GM18861 (cell line): ENCODE data around the gene COA7.
"Not testable (repeated sequence)": the region's sequence is repeated elsewhere in the genome, so short reads cannot be mapped to it uniquely, and the experiment has no call there.

Experiments used
- ATAC-seq: cut with Tn5 transposase; IDR thresholded peaks from one replicate; pipeline ENCODE4 v1.9.1; 2021; ENCODE audit not compliant: unreplicated experiment

COA7 gene

DNA sequence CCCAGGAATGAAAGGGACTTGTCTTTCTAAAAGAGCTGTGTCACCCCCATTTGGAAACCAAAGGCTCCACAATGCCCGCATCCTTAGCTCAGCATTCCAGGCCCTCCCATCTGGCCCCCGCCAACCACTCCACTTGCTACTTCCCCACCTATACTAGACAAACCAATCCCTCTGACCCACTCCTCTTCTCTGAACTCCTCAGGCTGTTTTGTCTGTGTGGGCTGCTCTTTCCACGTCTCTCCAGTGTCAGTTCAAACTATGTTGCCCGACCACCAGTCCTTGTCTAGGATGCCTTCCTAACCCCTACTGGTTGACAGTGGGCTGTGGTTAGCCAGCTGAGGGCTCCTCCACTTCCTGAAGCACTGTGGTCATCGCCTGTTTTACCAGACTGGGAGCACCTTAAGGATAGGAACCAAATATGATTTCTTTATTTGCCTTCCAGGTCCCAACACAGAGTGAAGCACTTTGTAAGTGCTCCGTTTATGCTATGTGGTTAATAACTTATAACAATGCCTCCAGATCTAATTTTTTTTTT, 8.1 kb upstream of the COA7 start:
- no peak for ATAC-seq

DNA sequence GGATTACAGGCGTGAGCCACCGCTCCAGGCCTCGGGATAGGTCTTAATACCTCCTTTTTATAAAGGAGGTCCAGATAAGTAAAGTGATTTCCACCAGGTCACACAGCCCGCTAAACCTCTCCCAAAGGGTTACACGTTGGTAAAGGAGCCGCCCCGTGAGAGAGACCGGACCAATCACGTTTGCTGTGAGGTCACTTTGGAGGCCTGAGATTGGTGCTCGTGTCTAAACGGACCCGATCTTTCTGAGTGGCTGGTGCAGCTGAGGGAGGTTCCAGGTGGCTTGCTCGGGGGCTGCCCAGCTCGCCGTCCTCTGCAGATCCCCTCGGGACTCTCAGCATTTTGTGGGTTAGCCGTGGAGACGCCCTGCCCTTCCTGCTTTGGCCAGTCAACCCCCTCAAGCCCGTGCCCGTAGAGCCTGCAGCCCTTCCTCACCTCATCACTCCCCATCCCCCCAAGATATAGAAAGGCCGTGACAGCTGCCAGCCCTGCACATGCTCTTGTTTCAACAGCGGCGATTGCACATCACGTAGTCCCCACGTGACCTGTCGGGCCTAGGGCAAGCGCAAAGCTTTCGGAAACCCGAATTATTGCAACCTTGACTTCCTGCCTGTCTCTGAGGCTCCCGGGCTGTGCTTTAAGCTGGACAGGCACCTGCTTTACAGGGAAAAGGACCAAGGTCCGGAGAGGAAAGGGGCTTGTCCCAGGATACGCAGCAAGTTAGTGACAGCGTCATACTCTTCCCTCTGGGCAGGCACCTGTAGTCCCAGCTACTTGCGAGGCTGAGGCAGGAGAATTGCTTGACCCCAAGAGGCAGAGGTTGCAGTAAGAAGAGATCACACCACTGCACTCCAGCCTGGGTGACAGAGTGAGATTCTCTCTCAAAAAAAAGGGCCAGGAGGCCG, 5.0 kb upstream of the COA7 start:
- peak; percentile 85 for ATAC-seq

DNA sequence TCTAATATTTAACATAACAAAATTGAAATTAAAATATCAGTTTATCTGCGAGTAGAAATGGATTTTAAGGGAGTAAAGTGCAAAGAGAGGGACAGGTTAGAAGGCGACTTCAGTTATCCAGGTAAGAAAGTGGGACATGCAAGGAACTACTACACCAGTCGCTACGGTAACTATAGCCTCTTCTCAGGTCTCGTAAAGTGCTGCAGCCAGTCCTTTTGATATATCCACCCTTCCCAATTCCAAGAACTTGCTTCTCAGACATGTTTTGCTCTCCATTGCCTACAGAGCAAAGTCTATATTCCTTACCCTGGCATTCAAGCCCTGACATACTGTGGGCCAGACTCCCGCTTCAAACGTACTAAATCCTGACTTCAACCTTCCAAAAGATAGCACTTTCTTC, 2.5 kb downstream of the COA7 start:
- no peak for ATAC-seq

DNA sequence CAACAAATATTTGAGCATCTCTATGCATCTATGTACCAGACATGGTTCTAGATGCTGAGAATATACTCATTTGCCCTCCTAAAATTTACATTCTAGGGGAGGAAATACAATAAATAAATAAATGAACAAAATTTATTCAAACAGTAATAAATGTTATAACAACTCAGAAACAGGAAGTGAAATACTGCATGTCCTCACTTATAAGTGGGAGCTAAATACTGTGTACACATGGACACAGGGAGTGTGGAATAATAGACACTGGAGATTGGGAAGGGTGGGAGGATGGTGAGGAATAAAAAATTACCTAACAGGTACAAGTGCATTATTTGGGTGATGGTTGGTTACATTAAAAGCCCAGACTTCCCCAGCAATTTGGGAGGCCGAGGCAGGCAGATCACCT, 4.3 kb downstream of the COA7 start:
- no peak for ATAC-seq

DNA sequence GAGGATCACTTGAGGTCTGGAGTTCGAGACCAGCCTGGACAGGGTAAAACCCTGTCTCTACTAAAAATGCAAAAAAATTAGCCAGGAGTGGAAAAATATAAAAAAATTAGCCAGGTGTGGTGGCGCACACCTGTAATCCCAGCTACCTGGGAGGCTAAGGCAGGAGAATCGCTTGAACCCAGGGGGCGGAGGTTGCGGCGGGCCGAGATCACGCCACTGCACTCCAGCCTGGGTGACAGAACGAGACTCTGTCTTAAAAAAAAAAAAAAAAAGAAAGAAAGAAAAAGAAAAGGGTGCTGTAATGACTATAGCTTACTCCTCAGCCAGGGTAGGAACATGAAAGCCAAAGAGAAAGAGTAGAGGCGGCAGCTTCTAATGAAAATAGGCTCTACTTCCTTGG, 4.8 kb downstream of the COA7 start:
- not testable (repeated sequence) for ATAC-seq

DNA sequence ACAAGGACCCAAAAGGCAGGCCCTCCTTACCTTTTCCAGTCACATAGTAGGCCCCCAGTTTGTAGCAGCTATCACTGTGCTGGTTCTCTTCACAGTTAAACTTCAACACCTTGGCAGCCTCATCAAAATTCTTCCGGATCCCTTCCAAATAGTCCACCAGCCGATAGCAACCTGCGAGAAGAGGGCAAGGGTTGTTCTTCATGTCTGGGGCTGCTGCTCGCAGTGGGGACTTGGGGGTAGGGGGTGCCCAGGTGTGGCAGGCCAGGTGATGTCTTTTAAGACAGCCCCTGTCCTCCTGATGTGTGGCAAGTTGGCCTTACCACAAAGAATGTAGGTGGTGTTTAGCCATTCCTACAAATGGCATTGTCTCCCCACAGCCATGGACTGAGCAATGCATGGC, 5.5 kb downstream of the COA7 start:
- no peak for ATAC-seq

DNA sequence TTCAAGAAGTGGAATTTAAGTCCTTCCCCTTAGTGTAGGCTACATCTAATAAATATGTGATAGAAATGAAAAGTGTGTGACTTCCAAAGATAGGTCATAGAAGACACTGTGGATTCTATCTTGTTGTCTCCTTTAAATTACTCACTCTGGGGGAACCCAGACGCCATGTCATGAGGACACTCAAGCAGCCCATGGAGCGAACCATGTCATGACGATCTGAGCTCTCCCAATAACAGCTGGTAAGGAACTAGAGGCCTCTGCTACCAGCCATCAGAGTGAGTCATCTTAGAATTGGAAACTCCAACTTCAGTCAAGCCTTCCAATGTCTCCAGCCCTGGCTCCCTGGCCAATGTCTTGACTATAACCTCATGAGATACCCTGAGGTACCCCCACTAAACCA, 6.3 kb downstream of the COA7 start:
- ATAC-seq = no peak

DNA sequence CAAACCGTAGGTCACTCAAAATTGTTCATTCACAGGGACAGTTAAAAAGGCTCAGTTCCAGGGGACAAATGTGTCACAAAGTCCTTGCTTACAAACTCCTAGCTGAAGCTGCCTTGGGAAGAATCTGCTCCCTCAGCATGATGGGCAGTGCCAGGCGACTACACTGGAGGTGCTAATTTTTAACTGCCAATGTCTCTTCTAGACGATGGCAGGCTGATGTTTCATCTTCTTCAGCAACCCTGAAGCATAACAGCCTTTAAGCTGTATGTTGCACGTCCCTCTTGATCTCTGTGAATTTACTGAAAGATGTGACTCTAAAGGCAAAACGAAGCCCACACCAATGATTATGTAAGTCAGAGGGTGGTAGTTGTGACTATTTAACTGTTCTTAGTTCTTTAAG, 11.3 kb downstream of the COA7 start:
- no peak for ATAC-seq

DNA sequence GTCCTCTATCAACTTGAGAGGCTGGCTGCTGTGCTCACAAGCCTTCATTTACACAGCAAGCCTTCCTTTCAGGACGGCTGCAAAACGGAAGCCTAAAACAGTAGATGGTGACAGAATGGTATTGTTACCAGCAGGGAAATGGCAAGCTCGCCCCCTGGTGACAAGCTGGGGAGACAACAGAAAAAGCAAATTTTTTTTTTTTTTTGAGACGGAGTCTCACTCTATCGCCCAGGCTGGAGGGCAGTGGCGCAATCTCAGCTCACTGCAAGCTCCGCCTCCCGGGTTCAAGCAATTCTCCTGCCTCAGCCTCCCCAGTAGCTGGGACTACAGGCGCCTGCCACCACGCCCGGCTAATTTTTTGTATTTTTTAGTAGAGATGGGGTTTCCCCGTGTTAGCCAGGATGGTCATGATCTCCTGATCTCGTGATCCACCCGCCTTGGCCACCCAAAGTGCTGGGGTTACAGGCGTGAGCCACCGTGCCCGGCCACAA, 11.8 kb downstream of the COA7 start:
- not testable (repeated sequence) for ATAC-seq

DNA sequence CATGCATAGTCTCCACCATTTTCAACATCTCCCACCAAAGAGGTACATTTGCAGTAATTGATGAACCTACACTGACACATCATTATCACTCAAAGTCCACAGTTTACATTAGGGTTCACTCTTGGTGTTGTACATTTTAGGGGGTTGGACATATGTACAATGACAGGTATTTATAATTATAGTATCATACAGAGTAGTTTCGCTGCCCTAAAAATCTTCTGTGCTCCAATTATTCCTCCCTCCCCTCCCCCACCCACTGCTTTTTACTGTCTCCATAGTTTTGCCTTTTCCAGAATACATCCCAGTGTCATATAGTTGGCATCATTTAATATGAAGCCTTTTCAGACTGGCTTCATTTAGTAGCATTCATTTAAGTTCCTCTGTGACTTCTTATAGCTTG, 13.6 kb downstream of the COA7 start:
- ATAC-seq = no peak

DNA sequence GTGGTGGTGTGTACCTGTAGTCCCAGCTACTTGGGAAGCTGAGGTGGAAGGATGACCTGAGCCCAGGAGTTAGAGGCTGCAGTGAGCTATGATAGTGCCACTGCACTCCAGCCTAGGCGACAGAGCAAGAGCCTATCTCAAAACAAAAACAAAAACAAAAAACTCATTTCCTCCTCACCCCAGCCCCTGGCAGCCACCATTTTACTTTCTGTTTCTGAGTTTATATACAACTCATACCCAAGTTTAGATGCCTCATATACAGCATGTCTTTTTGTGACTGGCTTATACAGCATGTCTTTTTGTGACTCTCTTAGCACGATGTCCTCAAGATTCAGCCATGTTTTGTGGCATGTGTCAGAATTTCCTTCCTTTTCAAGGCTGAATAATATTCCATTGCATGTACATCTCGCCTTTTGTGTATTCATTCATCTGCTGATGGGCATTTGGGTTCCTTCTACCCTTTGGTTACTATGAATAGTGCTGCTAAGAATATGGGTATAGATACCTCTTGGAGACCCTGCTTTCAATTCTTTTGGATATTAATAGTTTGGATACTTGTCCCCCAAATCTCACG, 14.7 kb downstream of the COA7 start:
- ATAC-seq = no peak

DNA sequence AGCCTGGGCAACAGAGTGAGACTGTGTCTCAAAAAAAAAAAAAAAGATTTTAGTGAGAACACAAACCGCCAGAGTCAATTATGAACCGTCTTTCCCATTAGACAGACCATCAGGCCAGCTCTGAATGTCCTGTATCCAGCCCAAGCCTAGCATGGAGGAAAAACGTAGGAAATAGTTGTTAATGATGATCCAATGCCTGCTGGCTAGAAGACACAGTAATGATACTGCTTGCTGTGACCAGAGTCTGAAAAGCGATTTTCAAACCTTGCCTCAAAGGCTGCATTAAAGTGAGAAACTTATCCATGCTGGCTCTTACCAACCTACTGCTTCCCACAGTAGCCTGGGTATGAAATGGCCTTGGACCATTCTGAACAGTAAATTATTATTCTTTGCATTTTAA, 17.0 kb downstream of the COA7 start:
- ATAC-seq = no peak

DNA sequence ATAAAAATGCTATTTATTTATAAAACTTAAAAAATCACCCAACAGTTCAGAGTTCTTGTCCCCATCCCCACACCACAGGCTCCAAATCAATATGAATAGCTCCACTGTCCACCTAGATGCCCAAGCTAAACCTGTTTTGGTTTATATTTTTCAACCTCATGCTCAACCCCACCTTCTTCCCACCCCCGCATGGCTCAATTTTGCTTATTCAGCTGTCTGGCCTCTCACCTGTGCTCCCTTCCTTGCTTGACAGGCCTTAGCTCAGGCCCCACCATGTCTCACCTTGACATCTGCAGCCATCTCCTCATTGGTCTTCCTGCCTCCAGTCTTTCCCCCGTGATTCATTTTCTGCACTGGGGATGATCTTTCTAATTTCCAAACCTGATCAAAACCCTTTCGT, 17.8 kb downstream of the COA7 start:
- ATAC-seq = no peak

DNA sequence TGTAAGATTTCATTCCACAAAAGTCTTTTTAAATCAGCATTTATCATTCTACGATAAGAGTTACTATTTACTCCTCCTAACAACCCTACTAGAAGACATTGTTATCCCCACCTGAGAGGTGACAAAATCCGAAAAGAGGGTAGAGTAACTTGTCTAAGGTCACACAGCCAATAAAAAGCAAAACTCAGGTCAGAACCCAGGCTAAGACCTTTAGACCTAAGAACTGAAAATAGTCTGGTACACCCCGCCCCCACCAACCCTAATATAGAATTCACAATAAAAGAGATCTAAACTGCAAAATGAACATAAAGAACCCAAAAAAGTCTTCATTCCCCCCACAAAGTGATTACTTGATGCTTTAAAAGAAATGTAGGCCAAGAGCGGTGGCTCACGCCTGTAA, 18.6 kb downstream of the COA7 start:
- ATAC-seq = no peak

DNA sequence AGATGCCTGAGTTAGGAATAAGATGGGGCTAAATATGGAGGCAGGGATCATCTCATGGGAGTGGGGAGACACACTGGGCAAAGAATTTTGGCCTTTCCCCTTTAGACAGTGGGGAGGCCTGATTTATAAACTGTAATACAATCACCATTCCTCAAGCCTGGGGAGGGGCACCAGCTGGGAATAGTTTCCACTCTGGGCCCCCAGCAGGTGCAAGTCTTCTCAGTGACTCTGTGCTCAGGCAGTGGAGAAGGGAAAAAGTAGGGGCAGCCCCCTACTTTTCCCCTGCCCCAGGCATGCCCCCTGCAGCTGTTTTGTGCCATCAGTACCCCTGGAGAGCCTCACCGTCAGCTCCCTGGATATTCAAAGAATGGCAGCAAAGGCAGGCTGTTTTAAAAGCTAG, 19.1 kb downstream of the COA7 start:
- ATAC-seq = no peak

DNA sequence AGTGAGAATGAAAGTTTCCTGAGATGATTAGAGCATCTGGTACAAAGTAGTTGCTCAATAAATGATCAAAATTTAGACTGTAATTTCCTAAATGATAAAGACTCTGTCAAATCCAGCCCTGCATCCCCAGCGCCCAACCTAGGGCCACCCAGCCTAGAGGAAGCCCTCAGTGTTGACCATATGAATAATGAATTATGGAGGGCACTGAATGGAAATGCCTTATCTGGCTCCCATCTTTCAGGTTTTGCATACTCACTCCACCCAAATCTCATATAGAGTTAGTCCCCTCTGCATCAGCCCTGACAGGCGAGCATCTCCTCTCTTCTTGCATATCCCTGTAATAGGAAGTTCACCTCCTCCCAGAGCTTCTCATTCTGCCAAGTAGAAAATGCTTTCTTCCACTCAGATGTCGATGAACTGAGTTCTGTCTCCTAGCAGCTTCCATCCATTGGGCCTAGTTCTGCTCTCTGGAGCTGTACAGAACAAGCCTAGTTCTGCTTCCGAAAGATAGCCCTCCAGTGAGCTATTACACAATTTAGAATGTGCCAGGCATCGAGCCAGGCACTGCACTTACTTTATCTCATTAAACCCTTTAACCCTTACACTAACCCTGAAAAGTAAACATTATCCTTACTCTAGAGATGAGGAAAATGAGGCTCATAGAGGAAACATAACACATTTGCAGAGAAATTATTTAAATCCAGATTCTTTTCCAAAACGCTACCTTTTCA, 20.9 kb downstream of the COA7 start:
- no peak for ATAC-seq

DNA sequence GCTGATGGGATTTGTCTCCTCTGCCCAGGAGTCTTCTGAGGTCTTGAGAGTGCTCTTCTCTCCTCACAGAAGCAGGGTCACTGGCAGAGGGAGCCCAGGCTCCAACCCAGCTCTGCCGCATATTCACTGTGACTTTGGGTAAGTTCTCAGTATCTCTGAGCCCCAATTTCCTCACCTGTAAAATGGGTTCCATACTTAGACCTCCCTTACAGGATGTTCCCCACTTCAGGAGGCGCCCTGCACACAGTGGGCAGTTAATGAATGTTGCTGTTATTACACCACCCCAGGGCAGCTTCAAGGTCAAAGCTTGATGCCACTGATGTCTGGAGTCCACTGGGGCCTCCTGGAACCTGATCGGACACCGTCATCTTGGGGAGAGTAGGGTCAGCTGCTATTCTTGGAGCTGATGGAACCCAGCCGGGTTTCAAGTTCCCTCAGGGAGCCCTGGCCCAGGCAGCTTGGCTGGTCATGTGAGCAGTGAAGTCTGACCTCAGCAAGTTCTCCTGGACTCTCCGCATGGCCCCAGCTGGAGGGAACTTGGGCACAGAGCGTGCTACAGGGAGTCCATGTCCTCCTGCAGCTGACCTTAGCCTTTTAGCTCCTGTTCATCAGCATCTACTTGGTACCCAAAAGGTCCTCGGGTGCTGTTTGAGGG, 21.8 kb downstream of the COA7 start:
- no peak for ATAC-seq

DNA sequence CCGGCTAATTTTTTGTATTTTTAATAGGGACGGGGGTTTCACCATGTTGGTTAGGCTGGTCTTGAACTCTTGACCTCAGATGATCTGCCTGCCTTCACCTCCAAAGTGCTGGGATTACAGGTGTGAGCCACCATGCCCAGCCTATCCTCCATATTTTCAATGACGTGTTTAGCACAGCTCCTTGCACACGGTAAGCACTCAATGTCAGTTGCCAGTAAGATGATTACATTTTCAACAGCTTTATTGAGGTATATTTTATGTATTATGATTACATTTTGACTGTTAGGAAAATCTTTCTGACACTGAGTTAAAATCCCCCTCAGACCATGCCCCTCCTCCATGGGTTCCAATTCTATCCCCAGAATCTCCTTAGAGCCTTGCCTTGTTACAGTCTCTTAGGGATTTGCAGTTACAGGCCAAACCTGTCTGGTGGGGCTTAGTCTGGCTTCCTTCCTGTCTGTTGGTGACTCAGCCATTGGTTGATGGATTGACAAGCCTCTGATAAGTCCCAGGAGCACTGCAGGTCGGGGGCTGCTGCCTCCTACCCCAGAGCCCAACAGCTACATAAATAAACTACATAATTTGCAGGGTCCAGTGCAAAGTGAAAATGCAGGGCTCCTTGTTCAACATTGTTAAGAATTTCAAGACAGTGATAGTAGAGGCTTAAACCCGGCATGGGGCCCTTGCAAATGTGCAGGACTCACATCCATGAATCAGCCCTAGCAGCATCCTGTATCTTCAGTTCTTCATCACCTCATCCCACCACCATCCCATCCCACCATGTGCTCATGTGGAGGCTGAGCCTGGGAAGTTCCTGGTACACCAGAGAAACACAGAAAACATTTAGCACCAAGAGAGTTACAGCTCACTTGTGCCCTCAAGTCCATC, 23.4 kb downstream of the COA7 start:
- no peak for ATAC-seq

DNA sequence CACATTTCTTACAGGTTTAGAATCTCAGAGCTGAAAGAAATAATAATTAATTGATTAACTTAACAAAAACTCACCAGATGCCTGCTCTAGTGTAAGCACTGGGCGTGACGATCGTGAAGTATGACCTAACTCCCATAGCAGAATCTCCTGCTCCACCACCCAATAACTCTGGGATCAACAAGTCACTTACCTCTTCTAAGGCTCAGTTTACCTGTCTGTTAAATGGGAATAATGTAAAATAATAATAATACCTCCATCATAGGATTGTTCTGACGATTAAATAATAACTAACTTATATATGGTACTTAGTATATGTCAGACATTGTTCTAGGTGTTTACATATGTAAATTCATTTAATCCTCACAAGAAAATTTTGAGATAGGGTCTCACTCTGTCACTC, 24.6 kb downstream of the COA7 start:
- ATAC-seq = no peak

DNA sequence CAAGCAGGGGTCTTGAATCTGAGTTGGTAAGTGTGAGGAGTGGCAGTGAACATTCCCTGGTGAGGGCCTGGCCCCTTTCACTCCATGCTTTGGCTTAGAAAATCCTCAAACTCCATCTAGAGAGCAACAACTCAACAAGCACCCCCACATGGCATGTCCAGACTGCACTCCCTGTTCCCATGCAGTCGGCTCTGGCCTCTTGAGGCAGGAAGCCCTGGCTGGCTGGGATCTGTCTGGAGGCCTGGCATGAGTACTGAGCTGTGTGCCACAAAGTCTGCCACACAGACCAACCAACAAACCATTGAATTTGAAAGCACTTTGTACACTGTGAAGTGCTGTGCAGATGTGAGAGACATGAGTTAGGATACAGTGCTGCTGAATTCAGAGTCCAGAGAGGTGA, 25.2 kb downstream of the COA7 start:
- no peak for ATAC-seq
